ENCODE measurements around the gene SORCS1. TPM values are rescaled to one million over a fixed set of nuclear protein-coding genes. Genes with fewer than 3 reads are reported as not detected.

Gene SORCS1
- polyA plus RNA-seq, 6 donors from 2014 or later = not detected

GRCh38 chr10:106900016-106900652 is 264.4 kb downstream of the SORCS1 start:
- H3K4me3 Mint-ChIP-seq = no peak overlapping the region
- H3K27ac Mint-ChIP-seq = no peak overlapping the region

GRCh38 chr10:106898446-106898845 is 266.1 kb downstream of the SORCS1 start:
- Mint-ChIP-seq H3K27ac (no peak overlapping the region), H3K9me3 (peaks cover 0 to 8% (median 0%) of the 10 kb centered on the region in 7 donors), H3K4me3 (no peak overlapping the region), H3K27me3 (peaks cover 0 to 4% (median 4%) of the 10 kb centered on the region in 3 donors), H3K36me3 (no peaks in the 10 kb centered on the region), H3K4me1 (no peaks in the 10 kb centered on the region)
- DNase-seq (no peak), ATAC-seq (ENCODE audit: low read depth in 2 of 2) (no peak)

More at GRCh38 chr10:106900016-106900652, 264.4 kb downstream of the SORCS1 start:
- Mint-ChIP-seq H3K4me1 (no peaks in the 10 kb centered on the region), H3K27me3 (peaks cover 0 to 4% (median 4%) of the 10 kb centered on the region in 3 donors), H3K9me3 (peaks cover 0 to 4% (median 0%) of the 10 kb centered on the region in 7 donors), H3K36me3 (no peaks in the 10 kb centered on the region)
- no peak for DNase-seq
- ATAC-seq (ENCODE audit: low read depth in 2 of 2) = no peak

GRCh38 chr10:106897719-106898118 is 266.8 kb downstream of the SORCS1 start:
- no peak for DNase-seq
- ATAC-seq (ENCODE audit: low read depth in 2 of 2) = no peak
- peaks cover 0 to 4% (median 4%) of the 10 kb centered on the region in 3 donors for H3K27me3 Mint-ChIP-seq
- H3K27ac Mint-ChIP-seq = no peak overlapping the region
- H3K9me3 Mint-ChIP-seq = peaks cover 0 to 8% (median 0%) of the 10 kb centered on the region in 7 donors
- no peaks in the 10 kb centered on the region for H3K4me1 Mint-ChIP-seq
- no peaks in the 10 kb centered on the region for H3K36me3 Mint-ChIP-seq
- no peak overlapping the region for H3K4me3 Mint-ChIP-seq

- no peaks in the 10 kb centered on the region for H3K4me1 Mint-ChIP-seq
- ATAC-seq (ENCODE audit: low read depth in 2 of 2) (no peak), DNase-seq (no peak)
- H3K27me3 Mint-ChIP-seq = peaks cover 0 to 4% (median 0%) of the 10 kb centered on the region in 3 donors
- H3K9me3 Mint-ChIP-seq = peaks cover 0 to 8% (median 0%) of the 10 kb centered on the region in 7 donors
- no peak overlapping the region for H3K4me3 Mint-ChIP-seq
- no peaks in the 10 kb centered on the region for H3K36me3 Mint-ChIP-seq
- no peak overlapping the region for H3K27ac Mint-ChIP-seq
Observed at GRCh38 chr10:106894692-106895091, 269.8 kb downstream of the SORCS1 start.

- ATAC-seq (ENCODE audit: low read depth in 2 of 2) (no peak), DNase-seq (no peak)
- no peak overlapping the region for H3K4me3 Mint-ChIP-seq
- no peaks in the 10 kb centered on the region for H3K4me1 Mint-ChIP-seq
- no peaks in the 10 kb centered on the region for H3K36me3 Mint-ChIP-seq
- H3K9me3 Mint-ChIP-seq = peaks cover 0 to 5% (median 2%) of the 10 kb centered on the region in 7 donors
- H3K27me3 Mint-ChIP-seq = no peaks in the 10 kb centered on the region
- H3K27ac Mint-ChIP-seq = no peak overlapping the region
Observed at GRCh38 chr10:106877574-106877973, 286.9 kb downstream of the SORCS1 start.

- ATAC-seq (ENCODE audit: low read depth in 2 of 2) (no peak), DNase-seq (no peak)
- Mint-ChIP-seq H3K4me3 (no peak overlapping the region), H3K4me1 (no peaks in the 10 kb centered on the region), H3K9me3 (peaks cover 2 to 10% (median 4%) of the 10 kb centered on the region in 7 donors), H3K36me3 (no peaks in the 10 kb centered on the region), H3K27ac (no peak overlapping the region), H3K27me3 (no peaks in the 10 kb centered on the region)
Observed at GRCh38 chr10:106874604-106874889, 290.0 kb downstream of the SORCS1 start.

- Mint-ChIP-seq H3K4me3 (no peak overlapping the region), H3K4me1 (no peaks in the 10 kb centered on the region), H3K36me3 (no peaks in the 10 kb centered on the region), H3K27me3 (no peaks in the 10 kb centered on the region), H3K27ac (no peak overlapping the region), H3K9me3 (peaks cover 2 to 12% (median 5%) of the 10 kb centered on the region in 7 donors)
- no peak for ATAC-seq (ENCODE audit: low read depth in 2 of 2)
- no peak for DNase-seq
Observed at GRCh38 chr10:106873770-106874603, 290.5 kb downstream of the SORCS1 start.

GRCh38 chr10:106872176-106872575 is 292.3 kb downstream of the SORCS1 start:
- DNase-seq = no peak

GRCh38 chr10:106866244-106866845 is 298.2 kb downstream of the SORCS1 start:
- H3K27me3 Mint-ChIP-seq = peaks cover 0 to 4% (median 0%) of the 10 kb centered on the region in 3 donors
- H3K4me3 Mint-ChIP-seq = no peak overlapping the region
- no peaks in the 10 kb centered on the region for H3K36me3 Mint-ChIP-seq
- H3K4me1 Mint-ChIP-seq = no peaks in the 10 kb centered on the region
- H3K9me3 Mint-ChIP-seq = peaks cover 0 to 22% (median 5%) of the 10 kb centered on the region in 7 donors
- H3K27ac Mint-ChIP-seq = no peak overlapping the region
- DNase-seq = no peak
- ATAC-seq (ENCODE audit: low read depth in 2 of 2) = no peak

More at GRCh38 chr10:106872176-106872575, 292.3 kb downstream of the SORCS1 start:
- H3K36me3 Mint-ChIP-seq = no peaks in the 10 kb centered on the region
- peaks cover 3 to 20% (median 5%) of the 10 kb centered on the region in 7 donors for H3K9me3 Mint-ChIP-seq
- ATAC-seq (ENCODE audit: low read depth in 2 of 2) = no peak
- H3K27ac Mint-ChIP-seq = no peak overlapping the region
- no peaks in the 10 kb centered on the region for H3K4me1 Mint-ChIP-seq
- H3K27me3 Mint-ChIP-seq = peaks cover 0 to 4% (median 0%) of the 10 kb centered on the region in 3 donors
- no peak overlapping the region for H3K4me3 Mint-ChIP-seq

GRCh38 chr10:106864031-106864430 is 300.5 kb downstream of the SORCS1 start:
- H3K4me1 Mint-ChIP-seq = no peaks in the 10 kb centered on the region
- no peak overlapping the region for H3K27ac Mint-ChIP-seq
- H3K27me3 Mint-ChIP-seq = peaks cover 0 to 4% (median 0%) of the 10 kb centered on the region in 3 donors
- no peak for ATAC-seq (ENCODE audit: low read depth in 2 of 2)
- peaks cover 0 to 16% (median 2%) of the 10 kb centered on the region in 7 donors for H3K9me3 Mint-ChIP-seq
- no peak for DNase-seq
- H3K4me3 Mint-ChIP-seq = no peak overlapping the region
- H3K36me3 Mint-ChIP-seq = no peaks in the 10 kb centered on the region

- DNase-seq (no peak), ATAC-seq (ENCODE audit: low read depth in 2 of 2) (no peak)
- no peaks in the 10 kb centered on the region for H3K4me1 Mint-ChIP-seq
- peaks cover 0 to 4% (median 0%) of the 10 kb centered on the region in 3 donors for H3K27me3 Mint-ChIP-seq
- peaks cover 0 to 16% (median 3%) of the 10 kb centered on the region in 7 donors for H3K9me3 Mint-ChIP-seq
- H3K36me3 Mint-ChIP-seq = no peaks in the 10 kb centered on the region
- H3K4me3 Mint-ChIP-seq = no peak overlapping the region
- H3K27ac Mint-ChIP-seq = no peak overlapping the region
Observed at GRCh38 chr10:106863549-106863948, 301.0 kb downstream of the SORCS1 start.

GRCh38 chr10:106859892-106860652 is 304.4 kb downstream of the SORCS1 start:
- ATAC-seq (ENCODE audit: low read depth in 2 of 2) (no peak), DNase-seq (no peak)
- no peak overlapping the region for H3K4me3 Mint-ChIP-seq
- H3K27ac Mint-ChIP-seq = no peak overlapping the region
- H3K36me3 Mint-ChIP-seq = no peaks in the 10 kb centered on the region
- H3K4me1 Mint-ChIP-seq = no peaks in the 10 kb centered on the region
- H3K27me3 Mint-ChIP-seq = peaks cover 0 to 4% (median 0%) of the 10 kb centered on the region in 3 donors
- peaks cover 0 to 9% (median 5%) of the 10 kb centered on the region in 7 donors for H3K9me3 Mint-ChIP-seq

GRCh38 chr10:106857728-106858127 is 306.8 kb downstream of the SORCS1 start:
- Mint-ChIP-seq H3K27ac (no peak overlapping the region), H3K4me3 (no peak overlapping the region), H3K27me3 (peaks cover 0 to 7% (median 0%) of the 10 kb centered on the region in 3 donors), H3K9me3 (peaks cover 2 to 9% (median 7%) of the 10 kb centered on the region in 7 donors), H3K4me1 (no peaks in the 10 kb centered on the region), H3K36me3 (no peaks in the 10 kb centered on the region)
- ATAC-seq (ENCODE audit: low read depth in 2 of 2) = no peak
- DNase-seq = no peak

Measured in naive B cell (primary cell).